Measurements from ENCODE around the gene PLAC9.

PLAC9 gene

GRCh38 chr10:80186364-80187012 is 54.0 kb downstream of the PLAC9 start:
- no peak for DNase-seq

- no peak for DNase-seq
Measured at GRCh38 chr10:80187060-80187459, 54.5 kb downstream of the PLAC9 start.

GRCh38 chr10:80187465-80188409 is 55.2 kb downstream of the PLAC9 start:
- DNase-seq = no peak

- no peak for DNase-seq
Measured at GRCh38 chr10:80188713-80189112, 56.2 kb downstream of the PLAC9 start.

GRCh38 chr10:80191589-80192270 is 59.2 kb downstream of the PLAC9 start:
- DNase-seq = no peak

- DNase-seq = no peak
Measured at GRCh38 chr10:80192553-80192952, 60.0 kb downstream of the PLAC9 start.

GRCh38 chr10:80194373-80195045 is 62.0 kb downstream of the PLAC9 start:
- DNase-seq = no peak
